Activated naive CD4-positive, alpha-beta T cell (primary cell): ENCODE results near the gene MGRN1.
A peak's percentile ranks its signal among the peaks of the same experiment; 100 is the strongest.
"Not testable (repeated sequence)": the region's sequence is repeated elsewhere in the genome, so short reads cannot be mapped to it uniquely, and the experiment has no call there.

Experiments
- DNase-seq, 4 experiments: peaks; one replicate each; lab custom pipeline; 2025; lab: John Stamatoyannopoulos, UW

The MGRN1 gene

DNA sequence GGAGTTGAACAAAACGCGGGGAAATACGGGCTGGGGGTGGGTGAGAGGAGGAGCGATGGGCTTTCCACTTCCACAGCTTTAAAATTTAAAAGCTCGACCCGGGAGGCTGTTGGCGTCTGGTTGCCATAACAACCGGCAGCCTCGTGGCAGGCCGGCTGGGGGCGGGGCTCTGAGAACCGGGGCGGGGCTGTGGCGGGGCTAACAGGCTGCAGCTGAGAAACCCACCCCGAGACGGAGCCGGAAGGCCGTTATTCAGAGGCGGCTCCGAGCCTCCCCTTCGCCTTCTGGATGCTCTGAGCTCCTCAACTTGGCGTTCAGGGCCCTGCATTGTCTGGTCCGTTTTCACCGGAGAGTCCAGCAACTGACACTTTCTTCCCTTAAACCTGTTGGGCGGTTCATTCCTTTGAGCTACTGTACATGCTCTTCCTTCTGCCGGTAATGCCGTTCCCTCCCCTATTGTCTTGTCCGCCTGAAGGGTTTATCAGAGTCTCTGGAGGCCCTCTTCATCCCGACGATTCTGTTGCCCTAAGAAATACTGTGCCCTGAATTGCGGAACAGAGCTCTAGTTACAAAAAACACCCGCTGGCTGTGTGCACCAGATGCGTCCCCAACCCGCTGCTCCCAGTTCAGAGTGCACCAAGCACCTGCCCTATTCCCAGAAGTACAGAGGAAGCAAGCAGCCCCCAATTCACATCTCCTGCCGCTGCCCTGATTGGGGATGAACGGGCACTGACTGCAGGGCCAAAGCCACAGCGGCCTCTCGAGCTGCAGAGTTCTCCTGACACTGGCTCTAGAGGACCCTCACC lies 110.3 kb downstream of the MGRN1 start:
- peak; percentile 39 to 94 (median 86) for DNase-seq

DNA sequence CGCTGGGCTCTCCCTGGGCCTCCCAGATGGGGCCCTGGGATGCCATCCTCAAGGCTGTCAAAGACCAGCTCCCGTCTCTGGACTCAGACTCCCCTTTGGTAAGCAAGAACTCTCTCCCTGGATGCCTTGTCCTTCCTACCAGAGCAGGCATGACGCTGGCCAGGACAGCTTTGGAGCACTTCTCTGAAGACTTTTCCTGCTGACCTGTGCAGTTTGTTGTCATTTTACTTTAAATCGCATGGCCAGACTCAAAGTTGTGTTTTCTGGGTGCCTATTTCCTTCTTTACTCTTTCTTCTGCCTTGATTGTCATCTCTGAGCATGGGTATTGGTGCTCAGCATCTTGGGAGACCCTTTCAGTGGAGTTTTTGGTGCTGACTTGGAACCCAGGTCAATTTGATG lies 111.9 kb downstream of the MGRN1 start:
- DNase-seq: no peak

GRCh38 chr16:4737545-4737944 lies 112.9 kb downstream of the MGRN1 start:
- DNase-seq: no peak

DNA sequence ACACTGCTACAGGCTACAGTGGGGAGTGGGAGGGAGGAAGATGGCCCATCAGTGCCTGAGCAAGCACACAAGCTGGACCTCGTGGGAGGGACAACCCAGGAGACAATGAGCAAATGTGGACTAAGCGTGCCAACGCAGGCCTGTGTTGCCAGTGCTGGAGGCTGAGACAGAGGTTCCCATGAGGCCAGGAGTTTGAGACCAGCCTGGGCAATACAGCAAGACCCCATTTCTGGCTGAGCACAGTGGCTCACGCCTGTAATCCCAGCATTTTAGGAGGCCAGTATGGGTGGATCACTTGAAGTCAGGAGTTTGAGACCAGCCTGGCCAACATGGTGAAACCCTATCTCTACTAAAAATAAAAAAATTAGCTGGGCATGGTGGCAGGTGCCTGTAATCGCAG lies 113.7 kb downstream of the MGRN1 start:
- not testable (repeated sequence) for DNase-seq
